Measurements from ENCODE around the gene SIM2.

GRCh38 chr21:36697060-36697850, 1.7 kb upstream of the SIM2 start:
- TF ChIP-seq POLR2A (IDR thresholded peaks at IDR 0.05), result no peak
- TF ChIP-seq, protein P1, sequence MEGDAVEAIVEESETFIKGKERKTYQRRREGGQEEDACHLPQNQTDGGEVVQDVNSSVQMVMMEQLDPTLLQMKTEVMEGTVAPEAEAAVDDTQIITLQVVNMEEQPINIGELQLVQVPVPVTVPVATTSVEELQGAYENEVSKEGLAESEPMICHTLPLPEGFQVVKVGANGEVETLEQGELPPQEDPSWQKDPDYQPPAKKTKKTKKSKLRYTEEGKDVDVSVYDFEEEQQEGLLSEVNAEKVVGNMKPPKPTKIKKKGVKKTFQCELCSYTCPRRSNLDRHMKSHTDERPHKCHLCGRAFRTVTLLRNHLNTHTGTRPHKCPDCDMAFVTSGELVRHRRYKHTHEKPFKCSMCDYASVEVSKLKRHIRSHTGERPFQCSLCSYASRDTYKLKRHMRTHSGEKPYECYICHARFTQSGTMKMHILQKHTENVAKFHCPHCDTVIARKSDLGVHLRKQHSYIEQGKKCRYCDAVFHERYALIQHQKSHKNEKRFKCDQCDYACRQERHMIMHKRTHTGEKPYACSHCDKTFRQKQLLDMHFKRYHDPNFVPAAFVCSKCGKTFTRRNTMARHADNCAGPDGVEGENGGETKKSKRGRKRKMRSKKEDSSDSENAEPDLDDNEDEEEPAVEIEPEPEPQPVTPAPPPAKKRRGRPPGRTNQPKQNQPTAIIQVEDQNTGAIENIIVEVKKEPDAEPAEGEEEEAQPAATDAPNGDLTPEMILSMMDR (IDR thresholded peaks at IDR 0.05), result no peak

Data from testis (tissue), 2 donors.